HepG2 (cell line): Measurements from ENCODE around the gene APBA3. TPM values are rescaled to one million over a fixed set of nuclear protein-coding genes. Genes with fewer than 3 reads are reported as not detected.

ENCODE experiments used
- ATAC-seq: fragments of 200-7000 bp; cut with Tn5 transposase; 3 replicates; pipeline ENCODE4 v1.9.1; 2020; ENCODE audit warnings: mild to moderate bottlenecking, moderate library complexity
- BruUV-seq: library from RNA; stranded (reverse); fragments of 400-500 nt; replicated peaks from 2 replicates; lab custom pipeline; 2021; lab: Mats Ljungman, UMichigan
- CTCF ChIA-PET: fragments of 300-600 bp; formaldehyde crosslinking; extraction: SDS; loops from one replicate; lab custom pipeline; 2021; ENCODE audit warnings: low total read pairs, inconsistent platforms, low intra/inter-chr PET ratio; lab: Yijun Ruan, JAX
- POLR2A ChIA-PET: fragments of 350-600 bp; sonication (Branson Sonifier 250); formaldehyde crosslinking; loops from one replicate; lab custom pipeline; 2020; ENCODE audit warnings: antibody characterized with exemption, inconsistent platforms; lab: Yijun Ruan, JAX
- DNase-seq: peaks from one replicate; pipeline ENCODE4 v3.0.0-alpha.2; 2015; ENCODE audit warnings: low spot score
- FAIRE-seq: peaks from 3 replicates; lab custom pipeline; 2011; peaks lifted over from hg19 to GRCh38; lab: Jason Lieb, UNC
- H2AFZ ChIP-seq: one replicate; pipeline ENCODE4 v1.6.1; 2011; ENCODE audit warnings: low read length, inconsistent platforms
- H3K27ac ChIP-seq: fragments of 300-600 bp; 3 replicates; pipeline ENCODE4 v1.8.0; 2011; ENCODE audit warnings: mixed run types, mild to moderate bottlenecking, mixed read lengths, low read length, inconsistent platforms; ENCODE audit not compliant: insufficient read depth; ENCODE audit errors: extremely low read length
- H3K27me3 ChIP-seq, 2 experiments: fragments of 200-600 bp in 1 of 2; 2 replicates in 1 of 2; 3 replicates in 1 of 2; pipeline versions ENCODE4 v1.6.0 to v1.8.0; 2011; ENCODE audit warnings: low read length in 2 of 2, mild to moderate bottlenecking in 2 of 2, moderate library complexity in 2 of 2, inconsistent platforms in 1 of 2; ENCODE audit not compliant: insufficient read depth in 2 of 2, control insufficient read depth in 1 of 2
- H3K36me3 ChIP-seq, 2 experiments: fragments of 200-600 bp in 1 of 2; replicated peaks in 1 of 2; 2 replicates in 1 of 2; 3 replicates in 1 of 2; pipeline versions ENCODE4 v1.5.1 to v1.8.0; 2011; ENCODE audit warnings: low read length in 2 of 2, inconsistent platforms in 1 of 2; ENCODE audit not compliant: insufficient read depth in 2 of 2, control insufficient read depth in 1 of 2
- H3K4me1 ChIP-seq: 2 replicates; pipeline ENCODE4 v1.5.1; 2012; ENCODE audit warnings: low read length, inconsistent platforms; ENCODE audit not compliant: insufficient read depth
- H3K4me2 ChIP-seq: 2 replicates; pipeline ENCODE4 v1.6.0; 2011; ENCODE audit warnings: low read depth, low read length, inconsistent platforms
- H3K4me3 ChIP-seq, 3 experiments: fragments of 200-600 bp in 1 of 3; sonication (generic), shearing (Covaris generic) in 1 of 3; replicated peaks in 1 of 3; 2 replicates each; pipeline ENCODE4 v1.5.1; 2011 to 2016; ENCODE audit warnings: low read length in 3 of 3, inconsistent platforms in 2 of 3, low read depth in 2 of 3, mild to moderate bottlenecking in 2 of 3, control low read depth in 1 of 3, mixed read lengths in 1 of 3; ENCODE audit not compliant: insufficient read depth in 1 of 3
- H3K79me2 ChIP-seq: one replicate; pipeline ENCODE4 v1.6.1; 2011; ENCODE audit warnings: low read length, inconsistent platforms; ENCODE audit not compliant: insufficient read depth
- H3K9ac ChIP-seq: 2 replicates; pipeline ENCODE4 v1.6.0; 2011; ENCODE audit warnings: mild to moderate bottlenecking, low read depth, low read length, inconsistent platforms; ENCODE audit not compliant: insufficient read depth
- H3K9me3 ChIP-seq: 2 replicates; pipeline ENCODE4 v1.5.1; 2012; ENCODE audit warnings: mild to moderate bottlenecking, low read length
- H4K20me1 ChIP-seq: 2 replicates; pipeline ENCODE4 v1.6.0; 2011; ENCODE audit warnings: inconsistent platforms, mild to moderate bottlenecking, low read length, moderate library complexity; ENCODE audit not compliant: insufficient read depth
- FOXP1 ChIP-seq, 2 experiments: fragments of 450-650 bp in 1 of 2; IDR thresholded peaks; 2 replicates each; pipeline ENCODE4 v1.6.1; 2017 to 2018; ENCODE audit warnings: antibody characterized with exemption in 1 of 2
- GATAD1 ChIP-seq: IDR thresholded peaks from 2 replicates; pipeline ENCODE4 v1.6.1; 2016; ENCODE audit warnings: missing genetic modification reagents, missing compliant biosample characterization
- IKZF1 ChIP-seq: fragments of 450-650 bp; IDR thresholded peaks from 2 replicates; pipeline ENCODE4 v1.7.1; 2016
- SMARCC2 ChIP-seq: fragments of 450-650 bp; IDR thresholded peaks from 2 replicates; pipeline ENCODE4 v1.6.1; 2017; ENCODE audit warnings: antibody characterized with exemption, mild to moderate bottlenecking
- SRSF1 ChIP-seq: fragments of 200-400 bp; formaldehyde crosslinking; optimal IDR thresholded peaks from 2 replicates; pipeline ENCODE3; 2017; ENCODE audit warnings: mild to moderate bottlenecking, low read depth, low read length, moderate library complexity
- TCF7 ChIP-seq: sonication (generic); IDR thresholded peaks from 2 replicates; pipeline ENCODE4 v1.6.1; 2016; ENCODE audit warnings: antibody characterized with exemption, low read depth
- ZNF326 ChIP-seq: sonication (generic); formaldehyde crosslinking; IDR thresholded peaks from 2 replicates; pipeline ENCODE4 v1.4.0; 2020; ENCODE audit warnings: missing genetic modification reagents, borderline replicate concordance
- ZNF530 ChIP-seq: sonication (generic); formaldehyde crosslinking; IDR thresholded peaks from 2 replicates; pipeline ENCODE4 v1.5.0; 2020; ENCODE audit warnings: low read depth, mild to moderate bottlenecking, missing genetic modification reagents
- ZNF556 ChIP-seq: sonication (generic); formaldehyde crosslinking; IDR thresholded peaks from 2 replicates; pipeline ENCODE4 v1.4.0; 2020; ENCODE audit warnings: mild to moderate bottlenecking, missing genetic modification reagents, borderline replicate concordance
- ZNF558 ChIP-seq: sonication (generic); formaldehyde crosslinking; IDR thresholded peaks from 2 replicates; pipeline ENCODE4 v1.9.0; 2022; ENCODE audit warnings: mild to moderate bottlenecking, missing genetic modification reagents, borderline replicate concordance
- ZNF776 ChIP-seq: sonication (generic); formaldehyde crosslinking; IDR thresholded peaks from 2 replicates; pipeline ENCODE4 v1.4.0; 2020; ENCODE audit warnings: mild to moderate bottlenecking, missing genetic modification reagents
- WGBS: methylation state at CpG from one replicate; pipeline ENCODE4 v1.1.6; 2017; ENCODE audit warnings: low lambda C conversion rate; 5-methylcytosine and 5-hydroxymethylcytosine counted together
- in situ Hi-C: cut with HindIII; loops from 2 replicates; pipeline ENCODE4 v1.10.0; 2017; ENCODE audit warnings: low pct_unique_long_range_greater_than_20kb; ENCODE audit not compliant: extremely low pct_ligation_motif_present
- intact Hi-C: fragments of 100-400 bp; cut with micrococcal nuclease; formaldehyde crosslinking; loops from one replicate; pipeline ENCODE4 v1.10.0; 2022; ENCODE audit not compliant: unreplicated experiment
- polyA plus RNA-seq, 8 experiments: library from polyadenylated mRNA; depleted of rRNA in 3 of 8; stranded (reverse) in 7 of 8; unstranded in 1 of 8; fragments of >200 nt; fragmentation: Illumina TruSeq in 4 of 8; extraction: Trizol in 4 of 8; gene quantifications; 2 replicates each; pipeline versions ENCODE4 v1.2.1 to v1.2.3, GENCODE V29; 2011 to 2016; ENCODE audit warnings: low read depth in 4 of 8, missing spikeins in 1 of 8, mixed read lengths in 1 of 8; ENCODE audit not compliant: insufficient read depth in 1 of 8
- total RNA-seq, 5 experiments: library from RNA; depleted of rRNA; stranded (reverse); fragments of >200 nt; fragmentation: Illumina TruSeq; extraction: Trizol; gene quantifications; 2 replicates each; pipeline ENCODE4 v1.2.3, GENCODE V29; 2016; ENCODE audit warnings: low read depth in 1 of 5
- TF ChIP-seq, protein P1 (sequence below): IDR thresholded peaks from 2 replicates; pipeline ENCODE4 v1.6.1; 2016
- TF ChIP-seq, protein P2 (sequence below): sonication (generic); formaldehyde crosslinking; IDR thresholded peaks from 2 replicates; pipeline ENCODE4 v1.8.1; 2023; ENCODE audit warnings: mild to moderate bottlenecking, inconsistent platforms, moderate library complexity, missing genetic modification reagents, borderline replicate concordance
- TF ChIP-seq, protein P3 (sequence below): sonication (generic); formaldehyde crosslinking; IDR thresholded peaks from 2 replicates; pipeline ENCODE4 v1.5.1; 2020; ENCODE audit warnings: mild to moderate bottlenecking, missing genetic modification reagents, borderline replicate concordance

APBA3 gene
- total and polyA plus RNA-seq, 2 of the 13 experiments (the other 11 are each of a cell fraction or from before 2014, with no cell fraction given) = 14.2 to 14.3 TPM

DNA sequence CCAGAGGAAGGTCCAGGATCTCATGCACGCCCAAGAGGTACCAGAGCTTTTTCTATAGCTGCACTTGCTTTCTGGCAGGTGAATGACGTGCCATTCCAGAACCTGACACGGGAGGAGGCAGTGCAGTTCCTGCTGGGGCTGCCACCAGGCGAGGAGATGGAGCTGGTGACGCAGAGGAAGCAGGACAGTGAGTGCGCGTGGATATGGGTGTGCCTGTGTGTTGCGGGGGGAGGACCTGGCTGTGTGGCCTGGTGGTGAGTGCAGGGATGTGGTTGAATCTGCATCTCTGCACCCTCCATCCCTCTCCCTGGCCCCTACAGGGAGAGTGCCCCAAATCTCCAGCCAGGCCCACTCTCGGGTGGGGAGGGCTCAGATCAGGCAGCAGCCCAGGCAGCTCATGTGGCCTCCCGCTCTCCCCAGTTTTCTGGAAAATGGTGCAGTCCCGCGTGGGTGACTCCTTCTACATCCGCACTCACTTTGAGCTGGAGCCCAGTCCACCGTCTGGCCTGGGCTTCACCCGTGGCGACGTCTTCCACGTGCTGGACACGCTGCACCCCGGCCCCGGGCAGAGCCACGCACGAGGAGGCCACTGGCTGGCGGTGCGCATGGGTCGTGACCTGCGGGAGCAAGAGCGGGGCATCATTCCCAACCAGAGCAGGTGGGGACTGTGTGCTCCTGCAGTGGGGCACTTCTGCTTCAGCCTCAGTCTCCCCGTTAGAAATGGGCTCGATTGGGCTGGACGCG, 22.8 kb downstream of the APBA3 start:
- ChIA-PET CTCF (no interaction called here), POLR2A (no interaction called here)
- in situ Hi-C loops (no loop called here), intact Hi-C loops (no loop called here)
- FAIRE-seq (no peak), ATAC-seq (no peak), DNase-seq (no peak)
- H3K27ac ChIP-seq = no peak overlapping the region
- no peaks in the 10 kb centered on the region for H3K4me1 ChIP-seq
- 98% methylated on average over 32 of the region's 32 CpGs for WGBS
- H3K4me3 ChIP-seq = no peak overlapping the region
- H3K79me2 ChIP-seq = no peaks in the 10 kb centered on the region
- no TSS peak for BruUV-seq
- no peaks in the 10 kb centered on the region for H3K9me3 ChIP-seq
- H3K9ac ChIP-seq = no peak overlapping the region
- H3K27me3 ChIP-seq = no peaks in the 10 kb centered on the region
- H4K20me1 ChIP-seq = no peaks in the 10 kb centered on the region
- H2AFZ ChIP-seq = no peak overlapping the region
- 0 out of 5 replicates have a peak, but pooled peaks cover 0 to 3% of the 10 kb centered on the region in 2 experiments for H3K36me3 ChIP-seq
- H3K4me2 ChIP-seq = no peak overlapping the region
- no peak for TF ChIP-seq ZNF556 (CRISPR knock-in tag)
- no peak for TF ChIP-seq FOXP1 (IDR thresholded peaks at IDR 0.05)
- TF ChIP-seq FOXP1 (CRISPR knock-in tag; IDR thresholded peaks at IDR 0.05) = no peak
- no peak for TF ChIP-seq ZNF776 (CRISPR knock-in tag)
- TF ChIP-seq SRSF1 = no peak
- TF ChIP-seq TCF7 = no peak
- no peak for TF ChIP-seq IKZF1
- TF ChIP-seq, protein P1, sequence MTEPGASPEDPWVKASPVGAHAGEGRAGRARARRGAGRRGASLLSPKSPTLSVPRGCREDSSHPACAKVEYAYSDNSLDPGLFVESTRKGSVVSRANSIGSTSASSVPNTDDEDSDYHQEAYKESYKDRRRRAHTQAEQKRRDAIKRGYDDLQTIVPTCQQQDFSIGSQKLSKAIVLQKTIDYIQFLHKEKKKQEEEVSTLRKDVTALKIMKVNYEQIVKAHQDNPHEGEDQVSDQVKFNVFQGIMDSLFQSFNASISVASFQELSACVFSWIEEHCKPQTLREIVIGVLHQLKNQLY = no peak
- TF ChIP-seq, protein P2, sequence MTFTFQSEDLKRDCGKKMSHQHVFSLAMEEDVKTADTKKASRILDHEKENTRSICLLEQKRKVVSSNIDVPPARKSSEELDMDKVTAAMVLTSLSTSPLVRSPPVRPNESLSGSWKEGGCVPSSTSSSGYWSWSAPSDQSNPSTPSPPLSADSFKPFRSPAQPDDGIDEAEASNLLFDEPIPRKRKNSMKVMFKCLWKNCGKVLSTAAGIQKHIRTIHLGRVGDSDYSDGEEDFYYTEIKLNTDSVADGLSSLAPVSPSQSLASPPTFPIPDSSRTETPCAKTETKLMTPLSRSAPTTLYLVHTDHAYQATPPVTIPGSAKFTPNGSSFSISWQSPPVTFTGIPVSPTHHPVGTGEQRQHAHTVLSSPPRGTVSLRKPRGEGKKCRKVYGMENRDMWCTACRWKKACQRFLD = no peak
- TF ChIP-seq, protein P3, sequence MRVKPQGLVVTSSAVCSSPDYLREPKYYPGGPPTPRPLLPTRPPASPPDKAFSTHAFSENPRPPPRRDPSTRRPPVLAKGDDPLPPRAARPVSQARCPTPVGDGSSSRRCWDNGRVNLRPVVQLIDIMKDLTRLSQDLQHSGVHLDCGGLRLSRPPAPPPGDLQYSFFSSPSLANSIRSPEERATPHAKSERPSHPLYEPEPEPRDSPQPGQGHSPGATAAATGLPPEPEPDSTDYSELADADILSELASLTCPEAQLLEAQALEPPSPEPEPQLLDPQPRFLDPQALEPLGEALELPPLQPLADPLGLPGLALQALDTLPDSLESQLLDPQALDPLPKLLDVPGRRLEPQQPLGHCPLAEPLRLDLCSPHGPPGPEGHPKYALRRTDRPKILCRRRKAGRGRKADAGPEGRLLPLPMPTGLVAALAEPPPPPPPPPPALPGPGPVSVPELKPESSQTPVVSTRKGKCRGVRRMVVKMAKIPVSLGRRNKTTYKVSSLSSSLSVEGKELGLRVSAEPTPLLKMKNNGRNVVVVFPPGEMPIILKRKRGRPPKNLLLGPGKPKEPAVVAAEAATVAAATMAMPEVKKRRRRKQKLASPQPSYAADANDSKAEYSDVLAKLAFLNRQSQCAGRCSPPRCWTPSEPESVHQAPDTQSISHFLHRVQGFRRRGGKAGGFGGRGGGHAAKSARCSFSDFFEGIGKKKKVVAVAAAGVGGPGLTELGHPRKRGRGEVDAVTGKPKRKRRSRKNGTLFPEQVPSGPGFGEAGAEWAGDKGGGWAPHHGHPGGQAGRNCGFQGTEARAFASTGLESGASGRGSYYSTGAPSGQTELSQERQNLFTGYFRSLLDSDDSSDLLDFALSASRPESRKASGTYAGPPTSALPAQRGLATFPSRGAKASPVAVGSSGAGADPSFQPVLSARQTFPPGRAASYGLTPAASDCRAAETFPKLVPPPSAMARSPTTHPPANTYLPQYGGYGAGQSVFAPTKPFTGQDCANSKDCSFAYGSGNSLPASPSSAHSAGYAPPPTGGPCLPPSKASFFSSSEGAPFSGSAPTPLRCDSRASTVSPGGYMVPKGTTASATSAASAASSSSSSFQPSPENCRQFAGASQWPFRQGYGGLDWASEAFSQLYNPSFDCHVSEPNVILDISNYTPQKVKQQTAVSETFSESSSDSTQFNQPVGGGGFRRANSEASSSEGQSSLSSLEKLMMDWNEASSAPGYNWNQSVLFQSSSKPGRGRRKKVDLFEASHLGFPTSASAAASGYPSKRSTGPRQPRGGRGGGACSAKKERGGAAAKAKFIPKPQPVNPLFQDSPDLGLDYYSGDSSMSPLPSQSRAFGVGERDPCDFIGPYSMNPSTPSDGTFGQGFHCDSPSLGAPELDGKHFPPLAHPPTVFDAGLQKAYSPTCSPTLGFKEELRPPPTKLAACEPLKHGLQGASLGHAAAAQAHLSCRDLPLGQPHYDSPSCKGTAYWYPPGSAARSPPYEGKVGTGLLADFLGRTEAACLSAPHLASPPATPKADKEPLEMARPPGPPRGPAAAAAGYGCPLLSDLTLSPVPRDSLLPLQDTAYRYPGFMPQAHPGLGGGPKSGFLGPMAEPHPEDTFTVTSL (CRISPR knock-in tag) = no peak
- TF ChIP-seq ZNF558 (CRISPR knock-in tag) = no peak
- TF ChIP-seq ZNF326 = no peak
- TF ChIP-seq SMARCC2 = no peak
- no peak for TF ChIP-seq GATAD1 (CRISPR knock-in tag)
- TF ChIP-seq ZNF530 (CRISPR knock-in tag) = no peak
